GM21381 (cell line): ENCODE results near the gene TRAF3.
"Not testable (repeated sequence)": the region's sequence is repeated elsewhere in the genome, so short reads cannot be mapped to it uniquely, and the experiment has no call there.

Experiments used
- ATAC-seq: cut with Tn5 transposase; IDR thresholded peaks from one replicate; pipeline ENCODE4 v1.9.1; 2021; ENCODE audit warnings: mild to moderate bottlenecking, moderate library complexity; ENCODE audit not compliant: unreplicated experiment

Gene TRAF3

GRCh38 chr14:102826161-102826560 is 48.9 kb downstream of the TRAF3 start:
- ATAC-seq, result no peak

GRCh38 chr14:102826751-102827675 is 49.8 kb downstream of the TRAF3 start:
- ATAC-seq, result no peak

GRCh38 chr14:102827716-102828115 is 50.5 kb downstream of the TRAF3 start:
- no peak for ATAC-seq

- ATAC-seq, result no peak
Measured at GRCh38 chr14:102828151-102828550, 50.9 kb downstream of the TRAF3 start.

- no peak for ATAC-seq
Measured at GRCh38 chr14:102829016-102829548, 51.8 kb downstream of the TRAF3 start.

GRCh38 chr14:102830474-102831045 is 53.3 kb downstream of the TRAF3 start:
- no peak for ATAC-seq

- no peak for ATAC-seq
Measured at GRCh38 chr14:102831163-102831804, 54.0 kb downstream of the TRAF3 start.

- ATAC-seq, result no peak
Measured at GRCh38 chr14:102833341-102833740, 56.1 kb downstream of the TRAF3 start.

GRCh38 chr14:102833991-102834390 is 56.7 kb downstream of the TRAF3 start:
- ATAC-seq, result no peak

- ATAC-seq, result no peak
Measured at GRCh38 chr14:102835959-102836358, 58.7 kb downstream of the TRAF3 start.

GRCh38 chr14:102837120-102837519 is 59.9 kb downstream of the TRAF3 start:
- not testable (repeated sequence) for ATAC-seq

- ATAC-seq, result no peak
Measured at GRCh38 chr14:102838501-102838900, 61.3 kb downstream of the TRAF3 start.

GRCh38 chr14:102840115-102840514 is 62.9 kb downstream of the TRAF3 start:
- ATAC-seq, result no peak

GRCh38 chr14:102840771-102841528 is 63.7 kb downstream of the TRAF3 start:
- ATAC-seq, result no peak

GRCh38 chr14:102848830-102849525 is 71.7 kb downstream of the TRAF3 start:
- no peak for ATAC-seq

GRCh38 chr14:102849526-102850379 is 72.5 kb downstream of the TRAF3 start:
- ATAC-seq, result no peak

- no peak for ATAC-seq
Measured at GRCh38 chr14:102853648-102854047, 76.4 kb downstream of the TRAF3 start.

- no peak for ATAC-seq
Measured at GRCh38 chr14:102854091-102854703, 76.9 kb downstream of the TRAF3 start.

GRCh38 chr14:102856179-102856578 is 78.9 kb downstream of the TRAF3 start:
- no peak for ATAC-seq
